ENCODE results near the gene NQO1. TPM values are rescaled to one million over a fixed set of nuclear protein-coding genes. Genes with fewer than 3 reads are reported as not detected.

NQO1 gene
- total RNA-seq, 1 experiment from 2014 or later = 519 TPM

DNA sequence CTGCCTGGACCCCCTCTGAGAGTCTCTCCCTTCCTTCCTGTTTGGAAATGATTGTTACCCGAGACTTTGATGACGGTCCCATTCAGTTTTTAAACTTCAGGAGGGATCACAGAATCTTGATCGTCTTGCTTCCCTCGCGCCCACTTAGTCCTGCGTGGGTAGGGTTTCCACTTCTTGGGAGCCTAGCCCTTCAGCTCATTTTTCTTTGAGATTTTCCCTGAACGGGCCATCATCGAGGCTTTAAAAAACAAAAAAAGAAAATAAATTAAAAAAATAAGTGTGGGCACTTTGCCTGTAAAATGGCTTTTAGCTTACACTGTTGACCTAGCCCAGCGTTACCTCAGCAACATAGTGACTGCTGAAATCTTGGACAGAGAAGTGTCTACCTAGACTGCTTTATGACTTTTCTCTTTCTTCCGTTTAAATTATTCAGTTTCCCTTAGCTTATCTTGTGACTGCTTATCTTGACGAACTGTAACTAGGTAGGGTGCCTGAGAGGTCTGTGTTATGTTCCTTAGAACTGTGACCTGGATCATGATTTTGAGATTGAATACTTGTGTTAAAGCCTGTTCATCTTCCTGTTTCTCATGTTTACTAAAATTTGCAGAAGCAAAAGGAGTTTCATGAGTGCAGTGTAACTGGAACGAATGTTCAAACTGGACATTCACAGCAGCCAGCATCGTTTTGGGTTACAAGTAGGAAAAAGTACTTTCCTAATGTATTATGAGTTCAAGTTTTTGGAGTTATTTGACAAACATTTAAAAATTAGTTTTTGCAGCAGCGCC is 36.6 kb upstream of the NQO1 start:
- ChIA-PET RAD21 (ENCODE audit: low non-redundant PET in 1 of 2, low total read pairs in 2 of 2, uncharacterized antibody in 2 of 2, unreplicated experiment in 2 of 2) (no interaction called here), CTCF (interaction anchor here (0.7 kb wide), 1 partner anchor 53 kb away, joined by 4 read pairs; no protein-coding TSS in a partner anchor), POLR2A (interaction anchor here (2.0 kb wide), 1 partner anchor 8 kb away, joined by 5 read pairs; the partner anchor contains the start of gene NOB1)
- Histone ChIP-seq H4K20me1 (ENCODE audit: insufficient read depth) (no peaks in the 10 kb centered on the region), H3K27me3 (ENCODE audit: insufficient read depth, low read length) (no peaks in the 10 kb centered on the region), H3K9me3 (ENCODE audit: control insufficient read depth in 1 of 2, insufficient read depth in 1 of 2, low read depth in 1 of 2, low read length in 2 of 2) (no peaks in the 10 kb centered on the region), H2AFZ (ENCODE audit: low read depth, low read length, poor library complexity, severe bottlenecking) (peak overlapping the region; percentile 54), H3K9ac (ENCODE audit: low read length) (peak overlapping the region; percentile 91), H3K4me3 (replicated peaks in 1 of 2; ENCODE audit: low read depth in 1 of 2, low read length in 2 of 2) (peak overlapping the region; percentile 61 to 98), H3K27ac (ENCODE audit: low read depth, low read length) (peak overlapping the region; percentile 55), H3K4me2 (ENCODE audit: low read length) (peak overlapping the region; percentile 86), H3K4me1 (ENCODE audit: control insufficient read depth in 1 of 2, insufficient read depth in 2 of 2, low read length in 2 of 2) (peaks cover 9 to 20% of the 10 kb centered on the region in 2 experiments; a peak in 3 of 4 replicates), H3K9me2 (ENCODE audit: insufficient read depth) (no peaks in the 10 kb centered on the region), H3K36me3 (ENCODE audit: control insufficient read depth in 1 of 2, insufficient read depth in 2 of 2, low read length in 2 of 2) (no peaks in the 10 kb centered on the region), H3K79me2 (ENCODE audit: insufficient read depth, low read length) (peaks cover 45% of the 10 kb centered on the region)
- TSS peak; percentile 57 for BruUV-seq (replicated peaks)
- no peak; the same call in 1 of the 2 replicates for ATAC-seq
- intact Hi-C loops (cut with micrococcal nuclease) = no loop called here
- no peak for DNase-seq (ENCODE audit: low read depth, low spot score)
- TF ChIP-seq, protein P1, sequence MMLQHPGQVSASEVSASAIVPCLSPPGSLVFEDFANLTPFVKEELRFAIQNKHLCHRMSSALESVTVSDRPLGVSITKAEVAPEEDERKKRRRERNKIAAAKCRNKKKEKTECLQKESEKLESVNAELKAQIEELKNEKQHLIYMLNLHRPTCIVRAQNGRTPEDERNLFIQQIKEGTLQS (IDR thresholded peaks at IDR 0.05) = no peak
- TF ChIP-seq SP1 (IDR thresholded peaks at IDR 0.05; ENCODE audit: low read depth) = no peak
- no peak for TF ChIP-seq JUND (IDR thresholded peaks at IDR 0.05)
- TF ChIP-seq, protein P2, sequence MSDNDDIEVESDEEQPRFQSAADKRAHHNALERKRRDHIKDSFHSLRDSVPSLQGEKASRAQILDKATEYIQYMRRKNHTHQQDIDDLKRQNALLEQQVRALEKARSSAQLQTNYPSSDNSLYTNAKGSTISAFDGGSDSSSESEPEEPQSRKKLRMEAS (IDR thresholded peaks at IDR 0.05) = no peak
- TF ChIP-seq, protein P3, sequence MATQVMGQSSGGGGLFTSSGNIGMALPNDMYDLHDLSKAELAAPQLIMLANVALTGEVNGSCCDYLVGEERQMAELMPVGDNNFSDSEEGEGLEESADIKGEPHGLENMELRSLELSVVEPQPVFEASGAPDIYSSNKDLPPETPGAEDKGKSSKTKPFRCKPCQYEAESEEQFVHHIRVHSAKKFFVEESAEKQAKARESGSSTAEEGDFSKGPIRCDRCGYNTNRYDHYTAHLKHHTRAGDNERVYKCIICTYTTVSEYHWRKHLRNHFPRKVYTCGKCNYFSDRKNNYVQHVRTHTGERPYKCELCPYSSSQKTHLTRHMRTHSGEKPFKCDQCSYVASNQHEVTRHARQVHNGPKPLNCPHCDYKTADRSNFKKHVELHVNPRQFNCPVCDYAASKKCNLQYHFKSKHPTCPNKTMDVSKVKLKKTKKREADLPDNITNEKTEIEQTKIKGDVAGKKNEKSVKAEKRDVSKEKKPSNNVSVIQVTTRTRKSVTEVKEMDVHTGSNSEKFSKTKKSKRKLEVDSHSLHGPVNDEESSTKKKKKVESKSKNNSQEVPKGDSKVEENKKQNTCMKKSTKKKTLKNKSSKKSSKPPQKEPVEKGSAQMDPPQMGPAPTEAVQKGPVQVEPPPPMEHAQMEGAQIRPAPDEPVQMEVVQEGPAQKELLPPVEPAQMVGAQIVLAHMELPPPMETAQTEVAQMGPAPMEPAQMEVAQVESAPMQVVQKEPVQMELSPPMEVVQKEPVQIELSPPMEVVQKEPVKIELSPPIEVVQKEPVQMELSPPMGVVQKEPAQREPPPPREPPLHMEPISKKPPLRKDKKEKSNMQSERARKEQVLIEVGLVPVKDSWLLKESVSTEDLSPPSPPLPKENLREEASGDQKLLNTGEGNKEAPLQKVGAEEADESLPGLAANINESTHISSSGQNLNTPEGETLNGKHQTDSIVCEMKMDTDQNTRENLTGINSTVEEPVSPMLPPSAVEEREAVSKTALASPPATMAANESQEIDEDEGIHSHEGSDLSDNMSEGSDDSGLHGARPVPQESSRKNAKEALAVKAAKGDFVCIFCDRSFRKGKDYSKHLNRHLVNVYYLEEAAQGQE (IDR thresholded peaks at IDR 0.05; ENCODE audit: low read depth) = no peak
- no peak for TF ChIP-seq YY1 (IDR thresholded peaks at IDR 0.05; ENCODE audit: extremely low read depth, insufficient replicate concordance, low read depth, low read length)
- no peak for TF ChIP-seq FOSL1 (IDR thresholded peaks at IDR 0.05; ENCODE audit: low read depth)
